Superior temporal gyrus (tissue), 1 donor: ENCODE data around the gene STAG3.
A peak's percentile ranks its signal among the peaks of the same experiment; 100 is the strongest.

Source experiments
- DNase-seq: peaks from one replicate; pipeline ENCODE4 v3.0.0-alpha.2; 2016; ENCODE audit errors: extremely low spot score

STAG3 gene

GRCh38 chr7:100154651-100155491 is 22.8 kb upstream of the STAG3 start:
- DNase-seq, result no peak

GRCh38 chr7:100155553-100156317 is 22.0 kb upstream of the STAG3 start:
- no peak for DNase-seq

- DNase-seq, result no peak
Observed at GRCh38 chr7:100156331-100157068, 21.2 kb upstream of the STAG3 start.

- DNase-seq, result no peak
Observed at GRCh38 chr7:100157069-100157333, 20.7 kb upstream of the STAG3 start.

GRCh38 chr7:100157334-100158228 is 20.1 kb upstream of the STAG3 start:
- DNase-seq, result no peak

GRCh38 chr7:100158229-100159098 is 19.3 kb upstream of the STAG3 start, which contains the start of gene TRAPPC14:
Gene TRAPPC14, minus strand, starts transcription at chr7:100158723. Its CDS starts 224 bp downstream, at chr7:100158499.
- peak; percentile 82 for DNase-seq

- DNase-seq, result no peak
Observed at GRCh38 chr7:100159099-100159623, 18.6 kb upstream of the STAG3 start.

GRCh38 chr7:100160067-100160466 is 17.7 kb upstream of the STAG3 start:
- no peak for DNase-seq

GRCh38 chr7:100163006-100163531 is 14.6 kb upstream of the STAG3 start:
- DNase-seq, result no peak

GRCh38 chr7:100163871-100164270 is 13.8 kb upstream of the STAG3 start:
- no peak for DNase-seq

GRCh38 chr7:100166317-100166940 is 11.3 kb upstream of the STAG3 start:
- DNase-seq, result no peak

- DNase-seq, result no peak
Observed at GRCh38 chr7:100166970-100167911, 10.5 kb upstream of the STAG3 start.

- DNase-seq, result no peak
Observed at GRCh38 chr7:100167912-100168323, 9.8 kb upstream of the STAG3 start.

- no peak for DNase-seq
Observed at GRCh38 chr7:100169147-100169850, 8.4 kb upstream of the STAG3 start.

- no peak for DNase-seq
Observed at GRCh38 chr7:100170101-100170897, 7.4 kb upstream of the STAG3 start.

- DNase-seq, result no peak
Observed at GRCh38 chr7:100171087-100171681, 6.5 kb upstream of the STAG3 start.
